ENCODE measurements around the gene TRAPPC3L. TPM values are rescaled to one million over a fixed set of nuclear protein-coding genes. Genes with fewer than 3 reads are reported as not detected.

Gene TRAPPC3L
- total and polyA plus RNA-seq, 2 of the 8 experiments (the other 6 are each of a cell fraction or from before 2014, with no cell fraction given), result not detected

- POLR2A ChIA-PET (ENCODE audit: partially characterized antibody), result interaction anchor here (1.2 kb wide), 1 partner anchor 265 kb away, joined by 4 read pairs; the partner anchor contains the start of gene TSPYL4
- H2AFZ ChIP-seq (ENCODE audit: low read length), result no peak overlapping the region
- TF ChIP-seq CEBPB (IDR thresholded peaks at IDR 0.05; ENCODE audit: low read depth, low read length), result no peak
- no peak for TF ChIP-seq ASH2L (IDR thresholded peaks at IDR 0.05; ENCODE audit: low read length)
- no peak for TF ChIP-seq BACH1 (IDR thresholded peaks at IDR 0.05; ENCODE audit: low read length)
- TF ChIP-seq TEAD4 (IDR thresholded peaks at IDR 0.05; ENCODE audit: low read depth, low read length), result no peak
- no peak for TF ChIP-seq CHD1 (IDR thresholded peaks at IDR 0.05; ENCODE audit: low read depth, low read length)
- TF ChIP-seq CTBP2 (IDR thresholded peaks at IDR 0.05; ENCODE audit: borderline replicate concordance, insufficient read depth, insufficient read length, low read length), result no peak
- no peak for TF ChIP-seq HDAC6 (IDR thresholded peaks at IDR 0.05; ENCODE audit: low read depth, low read length)
- no peak for TF ChIP-seq TCF12 (IDR thresholded peaks at IDR 0.05; ENCODE audit: low read depth, low read length)
- TF ChIP-seq TAF7 (optimal IDR thresholded peaks at IDR 0.05; ENCODE audit: borderline replicate concordance, low read depth, low read length), result no peak
- TF ChIP-seq NRF1 (IDR thresholded peaks at IDR 0.05; ENCODE audit: low read depth, low read length), result no peak
- TF ChIP-seq MAFK (IDR thresholded peaks at IDR 0.05; ENCODE audit: low read depth, low read length), result no peak
- no peak for TF ChIP-seq GABPA (IDR thresholded peaks at IDR 0.05; ENCODE audit: borderline replicate concordance, insufficient read depth, low read length)
- TF ChIP-seq SP2 (IDR thresholded peaks at IDR 0.05; ENCODE audit: low read length), result no peak
- TF ChIP-seq TAF1 (IDR thresholded peaks at IDR 0.05; ENCODE audit: low read depth, low read length), result no peak
Observed at GRCh38 chr6:116518621-116519368, 26.7 kb downstream of the TRAPPC3L start.

More at GRCh38 chr6:116518621-116519368, 26.7 kb downstream of the TRAPPC3L start:
- no peaks in the 10 kb centered on the region for H3K79me1 ChIP-seq (ENCODE audit: low read depth, low read length)
- H3K9me3 ChIP-seq (ENCODE audit: insufficient read depth in 2 of 2, low read depth in 1 of 2, low read length in 1 of 2), result no peaks in the 10 kb centered on the region
- H3K9ac ChIP-seq (replicated peaks in 1 of 4; ENCODE audit: extremely low read depth in 1 of 4, low read depth in 3 of 4, low read length in 3 of 4), result no peak overlapping the region
- H3K36me3 ChIP-seq (ENCODE audit: control insufficient read depth in 2 of 4, insufficient read depth in 4 of 4, low read length in 3 of 4), result no peaks in the 10 kb centered on the region
- H3K56ac ChIP-seq (replicated peaks; ENCODE audit: insufficient read length, low read depth, low read length), result no peak overlapping the region
- H4K91ac ChIP-seq (replicated peaks; ENCODE audit: insufficient read length, low read length), result no peak overlapping the region
- no peak overlapping the region for H3K4me3 ChIP-seq (ENCODE audit: extremely low read depth in 1 of 4, insufficient read depth in 2 of 4, low read depth in 3 of 4, low read length in 4 of 4)
- no peak overlapping the region for H2BK12ac ChIP-seq (ENCODE audit: low read depth, low read length)
- no peak overlapping the region for H2AK5ac ChIP-seq (ENCODE audit: low read depth, low read length)
- H2BK120ac ChIP-seq (replicated peaks; ENCODE audit: low read depth, low read length), result no peak overlapping the region
- H3K18ac ChIP-seq (ENCODE audit: extremely low read depth, low read length), result no peak overlapping the region
- H3K27ac ChIP-seq (ENCODE audit: low read depth, low read length), result no peak overlapping the region
- WGBS, 2 experiments (ENCODE audit: extremely low coverage in 1 of 2, insufficient coverage in 1 of 2, insufficient read length in 1 of 2, insufficient replicate concordance in 2 of 2, low coverage in 1 of 2, low lambda C conversion rate in 2 of 2, missing lambda C conversion rate in 1 of 2), result 98% methylated on average over 4 of the region's 4 CpGs; no CpG with 5 or more reads in 1 of the 2 experiments
- H3K23ac ChIP-seq (ENCODE audit: insufficient read length), result no peak overlapping the region
- no peak overlapping the region for H2BK20ac ChIP-seq (ENCODE audit: low read length)
- peaks cover 0 to 1% (median 0%) of the 10 kb centered on the region in 4 experiments; a peak in 1 of 7 replicates for H3K27me3 ChIP-seq (replicated peaks in 1 of 4; ENCODE audit: control insufficient read depth in 3 of 4, extremely low read depth in 1 of 4, insufficient read depth in 3 of 4, low read length in 3 of 4)
- no peak overlapping the region for H2BK5ac ChIP-seq (ENCODE audit: low read depth, low read length)
- H3K4me2 ChIP-seq (ENCODE audit: insufficient read depth in 1 of 2, low read depth in 2 of 2, low read length in 2 of 2), result no peak overlapping the region
- no peak overlapping the region for H4K8ac ChIP-seq (ENCODE audit: extremely low read depth, insufficient read depth, low read length)
- no peak for FAIRE-seq
- H4K20me1 ChIP-seq (replicated peaks in 1 of 2; ENCODE audit: control insufficient read depth in 1 of 2, insufficient read depth in 2 of 2, low read length in 2 of 2), result no peaks in the 10 kb centered on the region
- no peak overlapping the region for H3K14ac ChIP-seq (ENCODE audit: insufficient read length)
- no peak overlapping the region for H2BK15ac ChIP-seq (ENCODE audit: low read length)
- CTCF ChIA-PET (ENCODE audit: partially characterized antibody), result interaction anchor here (1.0 to 3.5 kb wide), 8 partner anchors 13 to 250 kb away, joined by 3 to 13 read pairs (median 5); no protein-coding TSS in a partner anchor
- no peaks in the 10 kb centered on the region for H3K79me2 ChIP-seq (ENCODE audit: control insufficient read depth in 1 of 2, insufficient read depth in 2 of 2, low read length in 2 of 2)
- no peak overlapping the region for H4K5ac ChIP-seq (ENCODE audit: insufficient read length, low read depth, low read length)
- H3K4ac ChIP-seq (replicated peaks; ENCODE audit: insufficient read length, low read depth, low read length), result no peak overlapping the region
- no peak for DNase-seq (ENCODE audit: low read depth in 1 of 2, low spot score in 2 of 2)
- peaks cover 0 to 7% (median 0%) of the 10 kb centered on the region in 4 experiments; a peak in 1 of 7 replicates for H3K4me1 ChIP-seq (replicated peaks in 1 of 4; ENCODE audit: control insufficient read depth in 3 of 4, insufficient read depth in 4 of 4, low read length in 3 of 4)
- no peaks in the 10 kb centered on the region for H3K23me2 ChIP-seq (ENCODE audit: low read depth, low read length)

Measured in H1 (cell line).